Neural cell (in vitro differentiated cells): ENCODE results near the gene COPB2. TPM values are rescaled to one million over a fixed set of nuclear protein-coding genes. Genes with fewer than 3 reads are reported as not detected.

Source experiments
- H2AFZ ChIP-seq: fragments of 200-600, 300-800 bp; sonication (generic), shearing (Covaris generic); 2 replicates; pipeline ENCODE4 v1.6.0; 2014; ENCODE audit warnings: low read depth, mild to moderate bottlenecking, antibody characterized with exemption, low read length, moderate library complexity
- H3F3A ChIP-seq: fragments of 200-600 bp; shearing (Covaris generic); 2 replicates; pipeline ENCODE4 v1.6.1; 2016; ENCODE audit warnings: mild to moderate bottlenecking, moderate library complexity, mixed read lengths, antibody characterized with exemption, low read length; ENCODE audit not compliant: insufficient read depth, poor library complexity, severe bottlenecking
- H3K27ac ChIP-seq: fragments of 200-600, 300-800 bp; sonication (generic), shearing (Covaris generic); 2 replicates; pipeline ENCODE4 v1.5.1; 2014; ENCODE audit warnings: mild to moderate bottlenecking, low read length, moderate library complexity
- H3K27me3 ChIP-seq: fragments of 300-800, 200-600 bp; sonication (generic), shearing (Covaris generic); 2 replicates; pipeline ENCODE4 v1.6.0; 2014; ENCODE audit warnings: mild to moderate bottlenecking, low read depth, low read length, moderate library complexity; ENCODE audit not compliant: insufficient read depth
- H3K36me3 ChIP-seq: fragments of 300-800, 200-600 bp; sonication (generic), shearing (Covaris generic); 2 replicates; pipeline ENCODE4 v1.5.1; 2014; ENCODE audit warnings: mild to moderate bottlenecking, antibody characterized with exemption, low read length, moderate library complexity; ENCODE audit not compliant: insufficient read depth
- H3K4me2 ChIP-seq: fragments of 300-800, 200-600 bp; sonication (generic), shearing (Covaris generic); 2 replicates; pipeline ENCODE4 v1.6.0; 2014; ENCODE audit warnings: mild to moderate bottlenecking, low read length
- H3K4me3 ChIP-seq: fragments of 300-800, 200-600 bp; sonication (generic), shearing (Covaris generic); 2 replicates; pipeline ENCODE4 v1.5.1; 2014; ENCODE audit warnings: mild to moderate bottlenecking, low read length, moderate library complexity
- H3K79me2 ChIP-seq: fragments of 200-600 bp; shearing (Covaris generic); replicated peaks from 2 replicates; pipeline ENCODE4 v1.6.0; 2014; ENCODE audit warnings: mild to moderate bottlenecking, low read length, moderate library complexity; ENCODE audit not compliant: insufficient read depth
- H3K9ac ChIP-seq: fragments of 300-800, 200-600 bp; sonication (generic), shearing (Covaris generic); 2 replicates; pipeline ENCODE4 v1.6.1; 2016; ENCODE audit warnings: mild to moderate bottlenecking, low read length, mixed read lengths
- H3K9me2 ChIP-seq: fragments of 200-600 bp; shearing (Covaris generic); 2 replicates; pipeline ENCODE4 v1.6.1; 2016; ENCODE audit warnings: mild to moderate bottlenecking, low read length, mixed read lengths; ENCODE audit not compliant: insufficient read depth
- H3K9me3 ChIP-seq: fragments of 200-600, 300-800 bp; sonication (generic), shearing (Covaris generic); 2 replicates; pipeline ENCODE4 v1.6.1; 2016; ENCODE audit warnings: mild to moderate bottlenecking, mixed run types, low read length, moderate library complexity, mixed read lengths
- H4K20me1 ChIP-seq: fragments of 200-600 bp; shearing (Covaris generic); 2 replicates; pipeline ENCODE4 v1.6.1; 2016; ENCODE audit warnings: mild to moderate bottlenecking, mixed run types; ENCODE audit not compliant: insufficient read depth
- EP300 ChIP-seq: fragments of 450-650 bp; conservative IDR thresholded peaks from 2 replicates; pipeline ENCODE4 v1.6.1; 2014; ENCODE audit warnings: antibody characterized with exemption, mild to moderate bottlenecking, moderate library complexity; ENCODE audit not compliant: poor library complexity, severe bottlenecking
- EZH2 ChIP-seq: fragments of 200-600, 300-800 bp; shearing (Covaris generic), sonication (generic); IDR thresholded peaks from 2 replicates; pipeline ENCODE4 v1.6.1; 2014; ENCODE audit warnings: antibody characterized with exemption, low read length, borderline replicate concordance, mild to moderate bottlenecking; ENCODE audit not compliant: insufficient read depth, poor library complexity, severe bottlenecking
- MXI1 ChIP-seq: fragments of 450-650 bp; conservative IDR thresholded peaks from 2 replicates; pipeline ENCODE4 v1.6.1; 2014; ENCODE audit warnings: antibody characterized with exemption, mild to moderate bottlenecking; ENCODE audit not compliant: poor library complexity, severe bottlenecking
- POLR2AphosphoS5 ChIP-seq: IDR thresholded peaks from 2 replicates; pipeline ENCODE4 v1.6.1; 2012
- RAD21 ChIP-seq: fragments of 450-650 bp; conservative IDR thresholded peaks from 2 replicates; pipeline ENCODE4 v1.6.1; 2014; ENCODE audit warnings: antibody characterized with exemption, mild to moderate bottlenecking, moderate library complexity
- REST ChIP-seq: IDR thresholded peaks from 2 replicates; pipeline ENCODE4 v1.6.1; 2012; ENCODE audit warnings: borderline replicate concordance
- SMC3 ChIP-seq: fragments of 450-650 bp; conservative IDR thresholded peaks from 2 replicates; pipeline ENCODE4 v1.6.1; 2014; ENCODE audit warnings: antibody characterized with exemption, mild to moderate bottlenecking, moderate library complexity; ENCODE audit not compliant: poor library complexity
- TAF1 ChIP-seq: IDR thresholded peaks from 2 replicates; pipeline ENCODE4 v1.6.1; 2012; ENCODE audit warnings: low read depth
- polyA plus RNA-seq: library from polyadenylated mRNA; depleted of rRNA; stranded (reverse); fragments of >200 nt; gene quantifications from 2 replicates; pipeline ENCODE4 v1.2.3, GENCODE V29; 2014
- TF ChIP-seq, protein P1 (sequence below): fragments of 450-650 bp; IDR thresholded peaks from 2 replicates; pipeline ENCODE4 v1.5.1; 2014; ENCODE audit warnings: antibody characterized with exemption, mild to moderate bottlenecking, moderate library complexity; ENCODE audit not compliant: poor library complexity, severe bottlenecking

The COPB2 gene
- polyA plus RNA-seq, 1 donor from 2014 or later, result 63.5 TPM

DNA sequence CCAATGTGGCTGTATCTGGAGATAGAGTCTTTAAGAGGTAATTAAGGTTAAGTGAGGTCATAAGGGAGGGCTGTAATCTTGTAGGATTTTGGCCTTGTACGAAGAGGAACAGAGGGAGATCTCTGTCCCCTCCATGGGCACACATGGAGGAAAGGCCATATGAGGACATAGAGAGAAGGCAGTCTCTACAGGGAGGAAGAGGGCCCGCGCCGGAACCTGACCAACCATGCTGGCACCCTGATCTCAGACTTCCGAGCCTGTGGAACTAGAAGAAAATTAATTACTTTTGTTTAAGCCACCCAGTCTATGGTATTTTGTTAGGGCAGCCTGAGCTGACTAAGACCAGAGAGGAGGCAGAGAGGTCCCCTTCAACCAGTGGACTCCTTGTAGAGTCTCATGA is 63.3 kb downstream of the COPB2 start:
- no peak overlapping the region for H2AFZ ChIP-seq
- no peaks in the 10 kb centered on the region for H3F3A ChIP-seq
- H3K9ac ChIP-seq, result no peak overlapping the region
- no peak overlapping the region for H3K4me3 ChIP-seq
- H3K27me3 ChIP-seq, result peaks cover 10% of the 10 kb centered on the region
- H4K20me1 ChIP-seq, result no peaks in the 10 kb centered on the region
- H3K36me3 ChIP-seq, result no peaks in the 10 kb centered on the region
- H3K9me2 ChIP-seq, result no peaks in the 10 kb centered on the region
- no peaks in the 10 kb centered on the region for H3K9me3 ChIP-seq
- TF ChIP-seq SMC3, result no peak
- TF ChIP-seq POLR2AphosphoS5, result no peak
- no peak for TF ChIP-seq TAF1
- TF ChIP-seq REST, result no peak
- TF ChIP-seq, protein P1, sequence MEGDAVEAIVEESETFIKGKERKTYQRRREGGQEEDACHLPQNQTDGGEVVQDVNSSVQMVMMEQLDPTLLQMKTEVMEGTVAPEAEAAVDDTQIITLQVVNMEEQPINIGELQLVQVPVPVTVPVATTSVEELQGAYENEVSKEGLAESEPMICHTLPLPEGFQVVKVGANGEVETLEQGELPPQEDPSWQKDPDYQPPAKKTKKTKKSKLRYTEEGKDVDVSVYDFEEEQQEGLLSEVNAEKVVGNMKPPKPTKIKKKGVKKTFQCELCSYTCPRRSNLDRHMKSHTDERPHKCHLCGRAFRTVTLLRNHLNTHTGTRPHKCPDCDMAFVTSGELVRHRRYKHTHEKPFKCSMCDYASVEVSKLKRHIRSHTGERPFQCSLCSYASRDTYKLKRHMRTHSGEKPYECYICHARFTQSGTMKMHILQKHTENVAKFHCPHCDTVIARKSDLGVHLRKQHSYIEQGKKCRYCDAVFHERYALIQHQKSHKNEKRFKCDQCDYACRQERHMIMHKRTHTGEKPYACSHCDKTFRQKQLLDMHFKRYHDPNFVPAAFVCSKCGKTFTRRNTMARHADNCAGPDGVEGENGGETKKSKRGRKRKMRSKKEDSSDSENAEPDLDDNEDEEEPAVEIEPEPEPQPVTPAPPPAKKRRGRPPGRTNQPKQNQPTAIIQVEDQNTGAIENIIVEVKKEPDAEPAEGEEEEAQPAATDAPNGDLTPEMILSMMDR, result no peak
- no peak for TF ChIP-seq EP300
- TF ChIP-seq MXI1, result no peak
- TF ChIP-seq EZH2, result no peak
- no peak for TF ChIP-seq RAD21
- H3K27ac ChIP-seq, result no peak overlapping the region
- H3K79me2 ChIP-seq, result no peaks in the 10 kb centered on the region
- H3K4me2 ChIP-seq, result no peak overlapping the region

DNA sequence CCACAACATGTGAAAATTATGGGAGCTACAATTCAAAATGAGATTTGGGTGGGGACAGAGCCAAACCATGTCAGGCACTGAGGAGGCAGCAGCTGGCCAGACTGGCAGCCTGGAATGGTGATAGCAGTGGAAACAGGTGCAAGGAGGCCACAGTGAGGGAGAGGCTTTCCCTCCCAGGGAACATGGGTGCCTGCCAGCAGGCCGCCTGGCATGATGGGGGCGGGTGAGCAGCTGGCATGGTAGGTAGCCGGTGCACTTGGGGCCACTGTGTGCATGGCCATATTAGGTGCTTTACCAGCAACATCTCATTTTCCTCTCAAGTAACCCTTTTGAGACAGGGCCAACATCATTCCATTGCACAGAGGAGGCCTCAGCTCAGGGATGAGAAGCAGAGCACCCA is 63.9 kb downstream of the COPB2 start:
- Histone ChIP-seq H3K27me3 (peaks cover 8% of the 10 kb centered on the region), H3K9ac (no peak overlapping the region), H3K9me3 (no peaks in the 10 kb centered on the region), H3F3A (no peaks in the 10 kb centered on the region), H3K4me3 (no peak overlapping the region), H3K36me3 (no peaks in the 10 kb centered on the region), H2AFZ (no peak overlapping the region), H3K79me2 (no peaks in the 10 kb centered on the region), H3K27ac (no peak overlapping the region), H3K9me2 (no peaks in the 10 kb centered on the region), H4K20me1 (no peaks in the 10 kb centered on the region), H3K4me2 (no peak overlapping the region)
- TF ChIP-seq REST (no peak), RAD21 (no peak), TAF1 (no peak), EP300 (no peak), MXI1 (no peak), SMC3 (no peak), EZH2 (no peak), POLR2AphosphoS5 (no peak)
- TF ChIP-seq, protein P1, result no peak
